Activated CD4-positive, alpha-beta T cell treated with anti-CD3 and anti-CD28 coated beads, Interleukin-2, amount 50 U/mL, for 24 hours (primary cell): Measurements from ENCODE around the gene MAP3K2.
"Not testable (repeated sequence)": the region's sequence is repeated elsewhere in the genome, so short reads cannot be mapped to it uniquely, and the experiment has no call there.

Experiments
- DNase-seq, 2 donors: peaks; one replicate each; pipeline ENCODE4 v3.0.0-alpha.2; 2020; ENCODE audit warnings: low read depth in 1 of 2, low spot score in 1 of 2

The MAP3K2 gene

DNA sequence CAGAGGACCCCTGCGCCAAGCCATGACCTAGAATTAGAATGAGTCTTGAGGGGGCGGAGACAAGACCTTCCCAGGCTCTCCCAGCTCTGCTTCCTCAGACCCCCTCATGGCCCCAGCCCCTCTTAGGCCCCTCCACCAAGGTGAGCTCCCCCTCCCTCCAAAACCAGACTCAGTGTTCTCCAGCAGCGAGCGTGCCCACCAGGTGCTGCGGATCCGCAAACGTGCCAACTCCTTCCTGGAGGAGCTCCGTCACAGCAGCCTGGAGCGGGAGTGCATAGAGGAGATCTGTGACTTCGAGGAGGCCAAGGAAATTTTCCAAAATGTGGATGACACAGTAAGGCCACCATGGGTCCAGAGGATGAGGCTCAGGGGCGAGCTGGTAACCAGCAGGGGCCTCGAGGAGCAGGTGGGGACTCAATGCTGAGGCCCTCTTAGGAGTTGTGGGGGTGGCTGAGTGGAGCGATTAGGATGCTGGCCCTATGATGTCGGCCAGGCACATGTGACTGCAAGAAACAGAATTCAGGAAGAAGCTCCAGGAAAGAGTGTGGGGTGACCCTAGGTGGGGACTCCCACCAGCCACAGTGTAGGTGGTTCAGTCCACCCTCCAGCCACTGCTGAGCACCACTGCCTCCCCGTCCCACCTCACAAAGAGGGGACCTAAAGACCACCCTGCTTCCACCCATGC, 33.5 kb upstream of the MAP3K2 start:
- DNase-seq = no peak

DNA sequence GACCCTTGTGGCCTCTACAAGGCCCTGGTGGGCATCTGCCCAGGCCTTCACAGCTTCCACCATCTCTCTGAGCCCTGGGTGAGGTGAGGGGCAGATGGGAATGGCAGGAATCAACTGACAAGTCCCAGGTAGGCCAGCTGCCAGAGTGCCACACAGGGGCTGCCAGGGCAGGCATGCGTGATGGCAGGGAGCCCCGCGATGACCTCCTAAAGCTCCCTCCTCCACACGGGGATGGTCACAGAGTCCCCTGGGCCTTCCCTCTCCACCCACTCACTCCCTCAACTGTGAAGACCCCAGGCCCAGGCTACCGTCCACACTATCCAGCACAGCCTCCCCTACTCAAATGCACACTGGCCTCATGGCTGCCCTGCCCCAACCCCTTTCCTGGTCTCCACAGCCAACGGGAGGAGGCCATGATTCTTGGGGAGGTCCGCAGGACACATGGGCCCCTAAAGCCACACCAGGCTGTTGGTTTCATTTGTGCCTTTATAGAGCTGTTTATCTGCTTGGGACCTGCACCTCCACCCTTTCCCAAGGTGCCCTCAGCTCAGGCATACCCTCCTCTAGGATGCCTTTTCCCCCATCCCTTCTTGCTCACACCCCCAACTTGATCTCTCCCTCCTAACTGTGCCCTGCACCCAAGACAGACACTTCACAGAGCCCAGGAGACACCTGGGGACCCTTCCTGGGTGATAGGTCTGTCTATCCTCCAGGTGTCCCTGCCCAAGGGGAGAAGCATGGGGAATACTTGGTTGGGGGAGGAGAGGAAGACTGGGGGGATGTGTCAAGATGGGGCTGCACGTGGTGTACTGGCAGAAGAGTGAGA, 32.5 kb upstream of the MAP3K2 start:
- no peak for DNase-seq

DNA sequence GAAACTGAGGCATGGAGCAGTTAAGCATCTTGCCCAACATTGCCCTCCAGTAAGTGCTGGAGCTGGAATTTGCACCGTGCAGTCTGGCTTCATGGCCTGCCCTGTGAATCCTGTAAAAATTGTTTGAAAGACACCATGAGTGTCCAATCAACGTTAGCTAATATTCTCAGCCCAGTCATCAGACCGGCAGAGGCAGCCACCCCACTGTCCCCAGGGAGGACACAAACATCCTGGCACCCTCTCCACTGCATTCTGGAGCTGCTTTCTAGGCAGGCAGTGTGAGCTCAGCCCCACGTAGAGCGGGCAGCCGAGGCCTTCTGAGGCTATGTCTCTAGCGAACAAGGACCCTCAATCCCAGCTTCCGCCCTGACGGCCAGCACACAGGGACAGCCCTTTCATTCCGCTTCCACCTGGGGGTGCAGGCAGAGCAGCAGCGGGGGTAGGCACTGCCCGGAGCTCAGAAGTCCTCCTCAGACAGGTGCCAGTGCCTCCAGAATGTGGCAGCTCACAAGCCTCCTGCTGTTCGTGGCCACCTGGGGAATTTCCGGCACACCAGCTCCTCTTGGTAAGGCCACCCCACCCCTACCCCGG, 31.8 kb upstream of the MAP3K2 start:
- DNase-seq = no peak

DNA sequence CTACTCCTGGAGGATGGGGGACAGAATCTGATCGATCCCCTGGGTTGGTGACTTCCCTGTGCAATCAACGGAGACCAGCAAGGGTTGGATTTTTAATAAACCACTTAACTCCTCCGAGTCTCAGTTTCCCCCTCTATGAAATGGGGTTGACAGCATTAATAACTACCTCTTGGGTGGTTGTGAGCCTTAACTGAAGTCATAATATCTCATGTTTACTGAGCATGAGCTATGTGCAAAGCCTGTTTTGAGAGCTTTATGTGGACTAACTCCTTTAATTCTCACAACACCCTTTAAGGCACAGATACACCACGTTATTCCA, 31.3 kb upstream of the MAP3K2 start:
- no peak for DNase-seq

DNA sequence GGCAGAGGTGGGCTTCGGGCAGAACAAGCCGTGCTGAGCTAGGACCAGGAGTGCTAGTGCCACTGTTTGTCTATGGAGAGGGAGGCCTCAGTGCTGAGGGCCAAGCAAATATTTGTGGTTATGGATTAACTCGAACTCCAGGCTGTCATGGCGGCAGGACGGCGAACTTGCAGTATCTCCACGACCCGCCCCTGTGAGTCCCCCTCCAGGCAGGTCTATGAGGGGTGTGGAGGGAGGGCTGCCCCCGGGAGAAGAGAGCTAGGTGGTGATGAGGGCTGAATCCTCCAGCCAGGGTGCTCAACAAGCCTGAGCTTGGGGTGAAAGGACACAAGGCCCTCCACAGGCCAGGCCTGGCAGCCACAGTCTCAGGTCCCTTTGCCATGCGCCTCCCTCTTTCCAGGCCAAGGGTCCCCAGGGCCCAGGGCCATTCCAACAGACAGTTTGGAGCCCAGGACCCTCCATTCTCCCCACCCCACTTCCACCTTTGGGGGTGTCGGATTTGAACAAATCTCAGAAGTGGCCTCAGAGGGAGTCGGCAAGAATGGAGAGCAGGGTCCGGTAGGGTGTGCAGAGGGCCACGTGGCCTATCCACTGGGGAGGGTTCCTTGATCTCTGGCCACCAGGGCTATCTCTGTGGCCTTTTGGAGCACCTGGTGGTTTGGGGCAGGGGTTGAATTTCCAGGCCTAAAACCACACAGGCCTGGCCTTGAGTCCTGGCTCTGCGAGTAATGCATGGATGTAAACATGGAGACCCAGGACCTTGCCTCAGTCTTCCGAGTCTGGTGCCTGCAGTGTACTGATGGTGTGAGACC, 30.7 kb upstream of the MAP3K2 start, which contains the start of gene PROC:
TSS of gene PROC (plus strand) at position 128 of the 812 bp plus-strand sequence. CDS start 1,516 bp downstream, outside the sequence.
- no peak for DNase-seq

DNA sequence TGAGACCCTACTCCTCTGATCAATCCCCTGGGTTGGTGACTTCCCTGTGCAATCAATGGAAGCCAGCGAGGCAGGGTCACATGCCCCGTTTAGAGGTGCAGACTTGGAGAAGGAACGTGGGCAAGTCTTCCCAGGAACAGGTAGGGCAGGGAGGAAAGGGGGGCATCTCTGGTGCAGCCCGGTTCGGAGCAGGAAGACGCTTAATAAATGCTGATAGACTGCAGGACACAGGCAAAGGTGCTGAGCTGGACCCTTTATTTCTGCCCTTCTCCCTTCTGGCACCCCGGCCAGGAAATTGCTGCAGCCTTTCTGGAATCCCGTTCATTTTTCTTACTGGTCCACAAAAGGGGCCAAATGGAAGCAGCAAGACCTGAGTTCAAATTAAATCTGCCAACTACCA, 29.6 kb upstream of the MAP3K2 start:
- DNase-seq = no peak

DNA sequence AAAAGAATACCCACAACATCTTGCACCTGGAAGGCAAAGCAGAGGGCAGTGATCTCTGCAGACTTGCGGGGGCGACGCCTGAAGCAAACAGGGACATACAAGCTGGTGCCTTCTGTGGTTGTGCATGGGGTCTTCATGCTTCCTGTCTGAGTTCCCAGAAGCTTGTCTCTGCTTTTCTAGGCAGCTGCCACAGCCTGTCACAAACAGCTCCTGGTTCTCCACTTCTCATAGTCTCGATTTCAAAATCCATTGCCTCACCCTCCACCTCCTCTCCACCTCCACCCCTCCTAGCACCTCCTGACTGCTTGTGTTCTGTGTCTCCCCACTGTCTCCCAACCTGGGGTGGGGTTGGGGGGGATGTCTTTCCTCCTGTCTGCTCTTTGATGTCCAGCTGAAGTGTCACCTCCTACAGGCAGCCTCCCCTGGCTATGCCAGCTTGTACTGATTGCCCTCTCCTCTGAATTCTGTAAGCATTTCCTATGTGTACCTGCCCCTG, 28.8 kb upstream of the MAP3K2 start:
- DNase-seq = no peak

DNA sequence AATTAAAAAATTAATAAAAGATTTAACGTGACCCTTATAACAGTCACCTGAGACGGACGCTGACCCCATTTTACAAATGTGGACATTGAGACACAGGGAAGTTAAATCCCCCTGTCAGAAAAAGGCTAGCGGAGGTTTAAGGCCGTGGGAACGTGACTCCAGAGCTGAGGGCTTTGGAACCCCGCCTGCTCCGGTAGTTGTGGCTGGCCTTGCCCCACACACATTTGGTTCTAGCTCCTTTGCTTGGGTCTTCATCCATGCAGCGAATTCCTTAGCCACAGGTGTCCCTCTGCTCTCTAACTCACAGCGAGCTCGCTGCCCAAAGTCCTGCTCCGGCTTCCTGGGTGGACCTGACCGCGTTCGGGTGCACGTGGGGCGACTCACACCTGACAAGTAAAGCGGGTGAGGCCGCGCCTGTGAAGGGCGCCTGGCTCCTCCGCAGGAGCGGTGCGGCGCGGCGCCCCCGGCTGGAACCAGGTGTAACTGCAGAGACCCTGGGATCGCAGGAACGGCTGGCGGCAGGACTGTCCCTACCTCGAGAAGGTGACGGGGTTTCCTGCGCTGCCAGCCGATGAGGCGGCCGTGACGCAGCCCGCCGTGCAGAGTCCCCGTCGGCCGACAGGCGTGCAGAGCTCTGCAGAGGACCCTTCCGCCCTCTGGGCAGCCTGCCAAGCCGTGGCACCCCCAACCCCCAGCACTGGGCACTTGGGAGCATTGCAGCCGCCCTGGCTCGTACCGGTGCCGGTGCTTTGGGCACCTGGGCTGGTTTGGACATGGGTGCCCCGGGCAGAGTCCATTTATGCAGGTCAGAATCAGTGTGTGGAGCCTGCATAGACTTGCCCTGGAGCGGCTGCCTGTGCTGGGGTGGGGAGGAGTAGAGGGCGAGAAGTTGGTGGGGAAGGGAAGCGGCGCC, 28.1 kb upstream of the MAP3K2 start:
- peak; percentile 62 to 68 for DNase-seq

DNA sequence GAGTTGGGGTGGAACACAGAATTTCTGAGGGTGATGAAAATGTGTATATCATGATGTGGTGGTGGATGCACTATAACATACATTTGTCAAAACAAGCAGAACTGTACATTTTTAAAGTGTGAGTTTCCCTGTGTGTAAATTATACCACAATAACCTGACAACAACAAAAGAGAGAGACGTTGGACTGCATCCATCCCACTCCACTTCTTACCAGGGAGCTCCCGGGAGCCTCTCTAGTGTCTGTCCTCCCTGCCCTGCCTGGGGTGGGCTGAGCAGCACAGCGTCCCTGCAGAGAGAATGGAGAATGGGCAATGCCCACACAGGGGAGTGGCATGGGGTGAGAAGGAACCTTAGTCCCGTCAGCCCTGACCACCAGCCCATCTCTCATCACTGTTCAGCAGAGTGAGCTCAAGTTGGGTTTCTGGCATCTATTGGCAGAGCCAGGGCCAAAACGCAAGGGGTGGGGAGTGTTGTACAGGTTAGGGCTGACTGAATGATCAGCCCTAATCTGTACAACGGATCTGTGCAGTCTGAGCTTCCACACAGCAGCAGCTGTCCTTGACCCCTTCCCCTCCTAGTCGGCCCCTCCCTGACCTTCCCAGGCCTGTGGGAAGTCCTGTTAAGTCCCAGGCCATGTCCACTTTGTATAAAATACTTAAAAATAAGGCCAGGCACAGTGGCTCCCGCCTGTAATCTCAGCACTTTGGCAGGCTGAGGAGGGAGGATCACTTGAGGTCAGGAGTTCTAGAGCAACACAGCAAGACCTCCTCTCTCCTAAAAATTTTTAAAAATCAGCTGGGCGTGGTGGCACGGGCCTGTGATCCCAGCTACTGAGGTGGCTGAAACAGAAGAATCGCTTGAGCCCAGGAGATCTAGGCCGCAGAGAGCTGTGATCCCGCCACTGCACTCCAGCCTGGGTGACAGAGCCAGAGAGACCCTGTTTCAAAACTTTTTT, 27.1 kb upstream of the MAP3K2 start:
- no peak for DNase-seq

DNA sequence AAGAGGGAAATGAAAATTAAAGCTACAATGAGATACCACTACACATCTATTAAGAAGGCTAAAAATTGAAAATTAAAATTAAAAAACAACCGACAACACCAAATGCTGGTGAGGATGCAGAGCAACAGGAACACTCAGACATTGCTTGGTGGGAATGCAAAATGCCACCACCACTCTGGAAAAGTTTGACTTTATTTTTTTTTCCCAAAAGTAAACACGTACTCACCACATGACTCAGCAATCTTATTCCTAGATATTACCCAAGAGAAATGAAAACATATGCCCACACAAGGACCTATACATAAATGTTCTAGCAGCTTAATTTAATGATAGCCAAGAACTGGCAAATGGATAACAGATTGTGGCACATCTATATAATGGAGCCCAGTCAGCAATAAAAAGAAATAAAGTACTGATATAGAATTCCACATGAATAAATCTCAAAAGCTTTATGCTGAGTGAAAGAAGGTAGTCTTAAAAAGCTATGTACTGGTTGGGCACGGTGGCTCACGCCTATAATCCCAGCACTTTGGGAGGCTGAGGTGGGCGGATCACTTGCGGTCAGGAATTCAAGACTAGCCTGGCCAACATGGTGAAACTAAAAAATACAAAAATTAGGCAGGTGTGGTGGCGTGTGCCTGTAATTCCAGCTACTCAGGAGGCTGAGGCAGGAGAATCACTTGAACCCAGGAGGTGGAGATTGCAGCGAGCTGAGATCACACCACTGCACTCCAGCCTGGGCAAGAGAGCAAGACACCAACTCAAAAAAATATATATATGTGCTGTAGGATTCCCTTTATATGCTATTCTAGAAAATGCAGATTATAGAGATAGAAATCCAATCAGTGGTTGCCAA, 26.2 kb upstream of the MAP3K2 start:
- no peak for DNase-seq

DNA sequence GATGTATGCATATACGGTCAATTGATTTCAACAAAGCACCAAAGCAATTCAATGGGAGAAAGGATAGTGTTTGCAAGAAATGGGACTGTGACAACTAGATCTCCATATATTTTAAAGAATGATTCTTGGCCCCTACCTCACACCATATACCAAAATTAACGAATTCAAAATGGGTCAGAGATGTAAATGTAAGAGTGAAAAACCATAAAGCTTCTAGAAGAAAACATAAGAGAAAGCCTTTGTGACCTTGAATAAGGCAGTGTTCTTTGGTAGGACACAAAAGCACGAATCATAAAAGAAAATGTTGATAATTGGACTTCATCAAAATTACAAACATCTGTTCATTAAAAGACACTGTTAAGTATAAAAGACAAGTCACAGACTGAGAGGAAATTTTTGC, 25.4 kb upstream of the MAP3K2 start:
- no peak for DNase-seq

DNA sequence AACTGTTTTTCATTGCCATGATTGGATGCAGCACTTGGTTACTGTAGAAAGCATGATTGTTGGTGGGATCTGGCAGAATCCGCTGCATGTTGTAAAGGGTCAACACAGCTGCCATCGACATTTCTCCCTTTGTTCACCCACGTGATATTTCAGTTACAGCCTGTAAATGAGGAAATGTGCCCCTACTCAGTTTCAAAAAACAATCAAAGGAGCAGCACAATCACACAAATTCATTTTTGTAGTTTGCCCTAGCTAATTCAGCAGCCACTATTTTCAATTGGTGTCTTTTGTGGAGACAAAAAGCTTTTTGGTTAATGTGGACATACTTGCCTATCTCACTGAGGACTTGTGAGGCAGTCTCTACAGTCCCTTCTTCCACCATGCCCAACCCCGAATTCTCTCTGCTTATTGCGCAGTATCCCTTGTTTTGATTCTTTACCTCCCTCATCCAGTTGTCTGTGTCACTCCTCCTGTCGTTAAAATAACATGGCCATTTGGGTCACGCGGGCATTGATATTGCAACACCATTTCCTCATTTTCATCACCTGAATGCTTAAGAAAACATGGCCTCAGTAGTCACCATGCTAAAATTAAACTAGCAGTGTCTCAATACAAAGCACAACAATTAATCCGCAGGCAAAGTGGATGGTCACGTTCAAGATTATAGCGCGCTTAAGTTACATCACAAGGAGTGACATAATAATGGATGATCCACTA, 24.0 kb upstream of the MAP3K2 start:
- DNase-seq = no peak

DNA sequence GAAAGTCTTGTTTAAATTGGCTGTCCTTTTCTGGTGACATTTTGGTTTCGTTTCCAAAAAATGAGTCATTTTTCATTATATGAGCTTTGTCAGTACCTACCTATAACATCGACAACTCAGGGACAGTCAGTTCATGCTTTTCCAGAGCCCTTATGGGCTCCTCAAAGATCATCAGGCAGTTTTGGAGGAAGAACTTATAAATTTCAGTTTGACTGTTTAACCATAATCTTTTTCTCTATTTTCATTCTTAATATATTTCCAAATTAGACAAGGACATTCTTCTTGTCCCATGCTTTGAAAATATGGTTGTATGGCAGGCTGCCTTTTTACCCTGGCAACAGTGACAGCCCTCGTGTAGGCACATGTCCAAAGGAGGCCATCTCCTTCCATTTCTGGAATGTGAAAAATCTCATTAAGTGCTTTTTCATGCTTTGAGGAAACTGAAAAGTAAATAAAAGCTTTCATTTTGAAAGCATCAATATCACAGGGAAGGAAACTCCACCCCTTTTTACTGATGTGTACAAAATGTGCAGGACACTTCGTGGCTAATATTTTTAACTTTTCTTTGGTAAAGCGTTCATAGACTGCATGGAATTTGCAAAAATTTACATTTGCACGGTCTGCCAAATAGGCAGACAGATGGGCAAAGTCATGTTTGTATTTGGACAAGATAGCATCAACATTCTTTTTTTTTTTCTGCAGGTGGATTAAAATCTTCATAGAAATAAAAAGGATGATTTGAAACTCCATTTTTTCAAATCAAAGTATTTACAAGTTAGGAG, 23.3 kb upstream of the MAP3K2 start:
- no peak for DNase-seq

DNA sequence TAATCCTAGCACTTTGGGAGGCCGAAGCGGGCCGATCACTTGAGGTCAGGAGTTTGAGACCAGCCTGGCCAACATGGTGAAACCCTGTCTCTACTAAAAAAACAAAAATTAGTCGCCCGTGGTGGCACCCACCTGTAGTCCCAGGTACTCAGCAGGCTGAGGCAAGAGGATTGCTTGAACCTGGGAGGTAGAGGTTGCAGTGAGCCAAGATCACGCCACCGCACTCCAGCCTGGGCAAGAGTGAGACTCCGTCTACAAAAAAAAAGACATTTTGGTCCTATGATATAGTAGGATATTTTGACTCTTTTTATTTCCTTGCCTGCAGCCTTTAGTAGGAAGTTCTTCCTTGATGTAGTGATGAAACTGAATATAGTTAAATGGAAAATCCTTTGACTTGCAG, 21.9 kb upstream of the MAP3K2 start:
- DNase-seq = not testable (repeated sequence)

DNA sequence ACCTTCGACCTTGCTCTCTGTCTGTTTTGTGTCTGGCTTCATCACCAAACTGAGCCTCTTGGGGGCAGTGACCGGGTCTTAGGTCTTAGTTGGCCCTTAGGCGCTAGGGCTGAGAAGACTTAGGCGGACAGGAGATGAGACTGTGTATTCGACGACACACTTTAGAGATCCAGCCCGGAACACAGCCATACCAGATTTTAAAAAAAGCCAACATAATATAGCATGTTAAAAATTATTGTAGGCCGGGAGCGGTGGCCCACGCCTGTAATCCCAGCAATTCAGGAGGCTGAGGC, 21.0 kb upstream of the MAP3K2 start:
- no peak for DNase-seq

DNA sequence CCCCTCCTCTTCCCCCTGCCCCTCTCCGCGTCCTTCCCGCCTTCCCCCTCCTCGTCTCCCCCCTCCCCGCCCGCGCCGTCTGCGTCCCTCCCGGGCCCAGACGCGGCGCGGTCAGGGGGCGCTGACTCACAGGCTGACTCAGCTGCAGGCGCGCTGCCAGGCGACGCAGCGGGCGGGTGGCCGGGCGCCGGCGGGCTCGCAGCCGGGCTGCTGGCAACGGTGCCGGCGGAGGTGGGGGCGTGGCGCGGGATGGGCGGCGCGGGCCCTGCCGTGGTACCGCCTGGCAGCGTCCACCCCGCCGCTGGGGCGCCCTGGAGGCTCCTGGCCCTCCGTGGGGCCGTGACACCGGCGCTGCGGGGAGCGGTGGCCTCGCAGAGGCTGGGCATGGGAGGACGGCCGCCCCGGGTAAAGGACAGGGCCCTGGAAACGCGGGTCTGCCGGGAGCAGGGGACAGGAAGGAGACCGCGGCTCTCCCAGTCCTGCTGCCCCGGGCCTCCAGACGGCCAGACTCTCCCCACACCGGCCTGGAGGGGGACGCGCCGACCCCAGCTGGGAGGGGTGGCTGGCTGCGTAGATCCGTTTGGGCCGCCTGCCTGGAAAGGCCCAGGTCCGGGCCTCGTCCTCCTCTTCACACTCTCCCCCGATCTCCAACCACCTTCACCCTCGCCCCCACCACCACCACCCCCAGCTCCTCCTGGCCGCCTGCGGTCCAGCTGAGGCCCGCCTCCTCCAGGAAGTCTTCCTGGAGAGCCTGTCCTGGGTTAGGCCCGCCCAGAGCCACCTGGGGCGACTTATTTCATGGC, 20.4 kb upstream of the MAP3K2 start:
- peak; percentile 72 to 82 for DNase-seq
